HepG2 (cell line): Measurements from ENCODE around the gene GSS. TPM values are rescaled to one million over a fixed set of nuclear protein-coding genes. Genes with fewer than 3 reads are reported as not detected.

Experiments
- ATAD3A ChIP-seq: sonication (generic); formaldehyde crosslinking; IDR thresholded peaks from 2 replicates; pipeline ENCODE4 v1.4.0; 2020; ENCODE audit warnings: missing genetic modification reagents
- CBX1 ChIP-seq: IDR thresholded peaks from one replicate; pipeline ENCODE4 v1.6.1; 2016; ENCODE audit warnings: antibody characterized with exemption, low read depth
- ELF1 ChIP-seq: sonication (generic); formaldehyde crosslinking; IDR thresholded peaks from 2 replicates; pipeline ENCODE4 v1.4.0; 2020; ENCODE audit warnings: missing genetic modification reagents
- GABPB1 ChIP-seq: IDR thresholded peaks from 2 replicates; pipeline ENCODE4 v1.6.1; 2016; ENCODE audit warnings: mild to moderate bottlenecking, missing genetic modification reagents, moderate library complexity, missing compliant biosample characterization
- HHEX ChIP-seq: IDR thresholded peaks from 2 replicates; pipeline ENCODE4 v1.6.1; 2016; ENCODE audit warnings: control low read depth
- HMG20A ChIP-seq: IDR thresholded peaks from 2 replicates; pipeline ENCODE4 v1.6.1; 2016; ENCODE audit warnings: borderline replicate concordance
- HOXA7 ChIP-seq: sonication (generic); formaldehyde crosslinking; IDR thresholded peaks from 2 replicates; pipeline ENCODE4 v1.8.1; 2022; ENCODE audit warnings: mild to moderate bottlenecking, missing genetic modification reagents, moderate library complexity
- IRX3 ChIP-seq: sonication (generic); formaldehyde crosslinking; IDR thresholded peaks from 2 replicates; pipeline ENCODE4 v1.8.1; 2023; ENCODE audit warnings: mild to moderate bottlenecking, low read depth, missing genetic modification reagents, borderline replicate concordance
- MXI1 ChIP-seq: IDR thresholded peaks from 3 replicates; pipeline ENCODE4 v1.6.1; 2012; ENCODE audit warnings: low read depth, low read length, inconsistent platforms, borderline replicate concordance
- ONECUT2 ChIP-seq: sonication (generic); formaldehyde crosslinking; IDR thresholded peaks from 2 replicates; pipeline ENCODE4 v1.4.0; 2020; ENCODE audit warnings: missing genetic modification reagents
- RXRA ChIP-seq: sonication (generic); formaldehyde crosslinking; IDR thresholded peaks from 2 replicates; pipeline ENCODE4 v1.5.1; 2020; ENCODE audit warnings: missing genetic modification reagents
- SAP130 ChIP-seq: IDR thresholded peaks from 2 replicates; pipeline ENCODE4 v1.6.1; 2016; ENCODE audit warnings: low read depth
- SSRP1 ChIP-seq: IDR thresholded peaks from 2 replicates; pipeline ENCODE4 v1.6.1; 2016; ENCODE audit warnings: control low read depth
- TBX3 ChIP-seq: fragments of 450-650 bp; IDR thresholded peaks from 2 replicates; pipeline ENCODE4 v1.6.1; 2017; ENCODE audit warnings: antibody characterized with exemption, mild to moderate bottlenecking, inconsistent platforms, borderline replicate concordance
- TCF12 ChIP-seq, 2 experiments: fragments of 450-650 bp in 1 of 2; sonication (generic) in 1 of 2; formaldehyde crosslinking in 1 of 2; IDR thresholded peaks; 2 replicates each; pipeline versions ENCODE4 v1.6.1 to v1.8.0; 2017 to 2022; ENCODE audit warnings: antibody characterized with exemption in 1 of 2, mild to moderate bottlenecking in 1 of 2, missing genetic modification reagents in 1 of 2, moderate library complexity in 1 of 2
- TRAFD1 ChIP-seq: sonication (generic); formaldehyde crosslinking; IDR thresholded peaks from 2 replicates; pipeline ENCODE4 v1.5.1; 2020; ENCODE audit warnings: missing genetic modification reagents, mild to moderate bottlenecking, borderline replicate concordance
- ZFP41 ChIP-seq: sonication (generic); formaldehyde crosslinking; IDR thresholded peaks from 2 replicates; pipeline ENCODE4 v1.4.0; 2020; ENCODE audit warnings: mild to moderate bottlenecking, missing genetic modification reagents, borderline replicate concordance
- ZMYM3 ChIP-seq: sonication (generic); formaldehyde crosslinking; IDR thresholded peaks from 2 replicates; pipeline ENCODE4 v1.5.1; 2020; ENCODE audit warnings: mild to moderate bottlenecking, missing genetic modification reagents
- ZNF235 ChIP-seq: sonication (generic); formaldehyde crosslinking; IDR thresholded peaks from 2 replicates; pipeline ENCODE4 v1.8.1; 2023; ENCODE audit warnings: mild to moderate bottlenecking, missing genetic modification reagents, borderline replicate concordance
- ZNF451 ChIP-seq: sonication (generic); formaldehyde crosslinking; IDR thresholded peaks from 2 replicates; pipeline ENCODE4 v1.5.0; 2020; ENCODE audit warnings: mild to moderate bottlenecking, missing genetic modification reagents
- ZNF569 ChIP-seq: sonication (generic); formaldehyde crosslinking; IDR thresholded peaks from 2 replicates; pipeline ENCODE4 v1.5.0; 2020; ENCODE audit warnings: mild to moderate bottlenecking, missing genetic modification reagents, moderate library complexity, borderline replicate concordance
- ZNF773 ChIP-seq: sonication (generic); formaldehyde crosslinking; IDR thresholded peaks from 2 replicates; pipeline ENCODE4 v1.4.0; 2020; ENCODE audit warnings: missing genetic modification reagents, borderline replicate concordance
- polyA plus RNA-seq, 8 experiments: library from polyadenylated mRNA; depleted of rRNA in 3 of 8; stranded (reverse) in 7 of 8; unstranded in 1 of 8; fragments of >200 nt; fragmentation: Illumina TruSeq in 4 of 8; extraction: Trizol in 4 of 8; gene quantifications; 2 replicates each; pipeline versions ENCODE4 v1.2.1 to v1.2.3, GENCODE V29; 2011 to 2016; ENCODE audit warnings: low read depth in 4 of 8, missing spikeins in 1 of 8, mixed read lengths in 1 of 8; ENCODE audit not compliant: insufficient read depth in 1 of 8
- total RNA-seq, 5 experiments: library from RNA; depleted of rRNA; stranded (reverse); fragments of >200 nt; fragmentation: Illumina TruSeq; extraction: Trizol; gene quantifications; 2 replicates each; pipeline ENCODE4 v1.2.3, GENCODE V29; 2016; ENCODE audit warnings: low read depth in 1 of 5
- TF ChIP-seq, protein P1 (sequence below): sonication (generic); formaldehyde crosslinking; conservative IDR thresholded peaks from 2 replicates; pipeline ENCODE4 v1.5.0; 2020; ENCODE audit warnings: missing genetic modification reagents
- TF ChIP-seq, protein P2 (sequence below), 2 experiments: sonication (generic) in 1 of 2; formaldehyde crosslinking in 1 of 2; IDR thresholded peaks; 2 replicates each; pipeline versions ENCODE4 v1.5.1 to v1.6.1; 2011 to 2020; ENCODE audit warnings: borderline replicate concordance in 1 of 2, low read depth in 1 of 2, low read length in 1 of 2, mild to moderate bottlenecking in 1 of 2, missing genetic modification reagents in 1 of 2, moderate library complexity in 1 of 2
- TF ChIP-seq, protein P3 (sequence below), 2 experiments: fragments of 450-650 bp in 1 of 2; sonication (generic) in 1 of 2; formaldehyde crosslinking; IDR thresholded peaks; 2 replicates each; pipeline versions ENCODE4 v1.5.0 to v1.8.0; 2020 to 2022; ENCODE audit warnings: mild to moderate bottlenecking in 1 of 2, missing genetic modification reagents in 1 of 2

GSS gene
- total and polyA plus RNA-seq, 2 of the 13 experiments (the other 11 are each of a cell fraction or from before 2014, with no cell fraction given): 80.1 to 102 TPM

GRCh38 chr20:34994509-34995131 is 39.0 kb upstream of the GSS start (continued):
- TF ChIP-seq, protein P1, sequence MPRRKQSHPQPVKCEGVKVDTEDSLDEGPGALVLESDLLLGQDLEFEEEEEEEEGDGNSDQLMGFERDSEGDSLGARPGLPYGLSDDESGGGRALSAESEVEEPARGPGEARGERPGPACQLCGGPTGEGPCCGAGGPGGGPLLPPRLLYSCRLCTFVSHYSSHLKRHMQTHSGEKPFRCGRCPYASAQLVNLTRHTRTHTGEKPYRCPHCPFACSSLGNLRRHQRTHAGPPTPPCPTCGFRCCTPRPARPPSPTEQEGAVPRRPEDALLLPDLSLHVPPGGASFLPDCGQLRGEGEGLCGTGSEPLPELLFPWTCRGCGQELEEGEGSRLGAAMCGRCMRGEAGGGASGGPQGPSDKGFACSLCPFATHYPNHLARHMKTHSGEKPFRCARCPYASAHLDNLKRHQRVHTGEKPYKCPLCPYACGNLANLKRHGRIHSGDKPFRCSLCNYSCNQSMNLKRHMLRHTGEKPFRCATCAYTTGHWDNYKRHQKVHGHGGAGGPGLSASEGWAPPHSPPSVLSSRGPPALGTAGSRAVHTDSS: no peak
- TF ChIP-seq ZFP41 (no peak; the same call in 1 of the 2 replicates), TBX3 (no peak), ELF1 (CRISPR knock-in tag) (no peak), ZNF451 (CRISPR knock-in tag) (peak; percentile 76; the same call in 1 of the 2 replicates), ZMYM3 (CRISPR knock-in tag) (0 out of 2 replicates have a peak, but pooled peaks have one; percentile 68), HOXA7 (CRISPR knock-in tag) (no peak), ZNF235 (CRISPR knock-in tag) (no peak), IRX3 (CRISPR knock-in tag) (no peak), ONECUT2 (CRISPR knock-in tag) (no peak), MXI1 (peak; percentile 73; the same call in 1 of the 3 replicates), SSRP1 (0 out of 2 replicates have a peak, but pooled peaks have one; percentile 12), HHEX (CRISPR knock-in tag) (no peak), ZNF569 (CRISPR knock-in tag) (no peak), ATAD3A (CRISPR knock-in tag) (no peak), ZNF773 (CRISPR knock-in tag) (no peak), TCF12 (IDR thresholded peaks at IDR 0.05) (no peak), TCF12 (CRISPR knock-in tag; IDR thresholded peaks at IDR 0.05) (no peak), SAP130 (peak; percentile 82), RXRA (peak; percentile 5), HMG20A (CRISPR knock-in tag) (no peak; the same call in 1 of the 2 replicates), CBX1 (no peak), GABPB1 (CRISPR knock-in tag) (no peak), TRAFD1 (no peak)
- TF ChIP-seq, protein P2, sequence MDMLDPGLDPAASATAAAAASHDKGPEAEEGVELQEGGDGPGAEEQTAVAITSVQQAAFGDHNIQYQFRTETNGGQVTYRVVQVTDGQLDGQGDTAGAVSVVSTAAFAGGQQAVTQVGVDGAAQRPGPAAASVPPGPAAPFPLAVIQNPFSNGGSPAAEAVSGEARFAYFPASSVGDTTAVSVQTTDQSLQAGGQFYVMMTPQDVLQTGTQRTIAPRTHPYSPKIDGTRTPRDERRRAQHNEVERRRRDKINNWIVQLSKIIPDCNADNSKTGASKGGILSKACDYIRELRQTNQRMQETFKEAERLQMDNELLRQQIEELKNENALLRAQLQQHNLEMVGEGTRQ (IDR thresholded peaks at IDR 0.05; ENCODE audit: low read depth, low read length): no peak
- TF ChIP-seq, protein P2 (CRISPR knock-in tag; IDR thresholded peaks at IDR 0.05; ENCODE audit: borderline replicate concordance): no peak
- TF ChIP-seq, protein P3, sequence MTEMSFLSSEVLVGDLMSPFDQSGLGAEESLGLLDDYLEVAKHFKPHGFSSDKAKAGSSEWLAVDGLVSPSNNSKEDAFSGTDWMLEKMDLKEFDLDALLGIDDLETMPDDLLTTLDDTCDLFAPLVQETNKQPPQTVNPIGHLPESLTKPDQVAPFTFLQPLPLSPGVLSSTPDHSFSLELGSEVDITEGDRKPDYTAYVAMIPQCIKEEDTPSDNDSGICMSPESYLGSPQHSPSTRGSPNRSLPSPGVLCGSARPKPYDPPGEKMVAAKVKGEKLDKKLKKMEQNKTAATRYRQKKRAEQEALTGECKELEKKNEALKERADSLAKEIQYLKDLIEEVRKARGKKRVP (CRISPR knock-in tag; IDR thresholded peaks at IDR 0.05): no peak
